PFSK-1 (cell line): ENCODE data around the gene DPYD.

ENCODE experiments used
- POLR2AphosphoS5 ChIP-seq: IDR thresholded peaks from 2 replicates; pipeline ENCODE4 v1.6.1; 2012; ENCODE audit warnings: low read depth, mild to moderate bottlenecking, control low read depth, low read length, moderate library complexity
- TAF1 ChIP-seq: IDR thresholded peaks from 2 replicates; pipeline ENCODE4 v1.6.1; 2012; ENCODE audit warnings: low read length, control low read depth, borderline replicate concordance; ENCODE audit not compliant: insufficient read depth
- TF ChIP-seq, protein P1 (sequence below), 2 experiments: IDR thresholded peaks; 2 replicates each; pipeline versions ENCODE4 v1.6.1 to v1.8.0; 2011 to 2012; ENCODE audit warnings: low read depth in 2 of 2, low read length in 2 of 2, control low read depth in 1 of 2, inconsistent platforms in 1 of 2, mild to moderate bottlenecking in 1 of 2, moderate library complexity in 1 of 2; ENCODE audit not compliant: insufficient read depth in 1 of 2

DNA sequence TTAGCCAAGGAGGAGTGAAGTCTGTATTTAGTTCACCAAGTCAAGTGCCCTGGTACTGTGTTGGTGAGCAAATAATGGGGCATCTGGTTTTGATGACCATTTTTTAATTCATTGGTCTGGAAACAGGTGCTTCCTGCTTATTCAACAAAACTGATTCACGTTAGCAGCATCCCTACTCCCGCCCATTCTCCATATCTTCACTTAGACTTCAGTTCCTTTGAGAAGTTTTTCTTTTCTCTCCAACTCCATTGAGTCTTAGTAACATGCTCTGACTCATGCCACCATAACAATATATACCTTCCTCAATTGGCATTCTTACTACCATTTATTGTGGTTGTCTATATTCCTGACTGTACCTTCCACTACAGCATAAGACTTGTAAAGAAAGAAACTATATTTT lies 468.9 kb downstream of the DPYD start:
- TF ChIP-seq POLR2AphosphoS5 (no peak), TAF1 (no peak)
- TF ChIP-seq, protein P1, sequence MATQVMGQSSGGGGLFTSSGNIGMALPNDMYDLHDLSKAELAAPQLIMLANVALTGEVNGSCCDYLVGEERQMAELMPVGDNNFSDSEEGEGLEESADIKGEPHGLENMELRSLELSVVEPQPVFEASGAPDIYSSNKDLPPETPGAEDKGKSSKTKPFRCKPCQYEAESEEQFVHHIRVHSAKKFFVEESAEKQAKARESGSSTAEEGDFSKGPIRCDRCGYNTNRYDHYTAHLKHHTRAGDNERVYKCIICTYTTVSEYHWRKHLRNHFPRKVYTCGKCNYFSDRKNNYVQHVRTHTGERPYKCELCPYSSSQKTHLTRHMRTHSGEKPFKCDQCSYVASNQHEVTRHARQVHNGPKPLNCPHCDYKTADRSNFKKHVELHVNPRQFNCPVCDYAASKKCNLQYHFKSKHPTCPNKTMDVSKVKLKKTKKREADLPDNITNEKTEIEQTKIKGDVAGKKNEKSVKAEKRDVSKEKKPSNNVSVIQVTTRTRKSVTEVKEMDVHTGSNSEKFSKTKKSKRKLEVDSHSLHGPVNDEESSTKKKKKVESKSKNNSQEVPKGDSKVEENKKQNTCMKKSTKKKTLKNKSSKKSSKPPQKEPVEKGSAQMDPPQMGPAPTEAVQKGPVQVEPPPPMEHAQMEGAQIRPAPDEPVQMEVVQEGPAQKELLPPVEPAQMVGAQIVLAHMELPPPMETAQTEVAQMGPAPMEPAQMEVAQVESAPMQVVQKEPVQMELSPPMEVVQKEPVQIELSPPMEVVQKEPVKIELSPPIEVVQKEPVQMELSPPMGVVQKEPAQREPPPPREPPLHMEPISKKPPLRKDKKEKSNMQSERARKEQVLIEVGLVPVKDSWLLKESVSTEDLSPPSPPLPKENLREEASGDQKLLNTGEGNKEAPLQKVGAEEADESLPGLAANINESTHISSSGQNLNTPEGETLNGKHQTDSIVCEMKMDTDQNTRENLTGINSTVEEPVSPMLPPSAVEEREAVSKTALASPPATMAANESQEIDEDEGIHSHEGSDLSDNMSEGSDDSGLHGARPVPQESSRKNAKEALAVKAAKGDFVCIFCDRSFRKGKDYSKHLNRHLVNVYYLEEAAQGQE (IDR thresholded peaks at IDR 0.05; ENCODE audit: insufficient read depth in 1 of 2, low read depth in 2 of 2, low read length in 2 of 2): no peak
